NCI-H446 (cell line): ENCODE data around the gene OSBP.
"Not testable (repeated sequence)": the region's sequence is repeated elsewhere in the genome, so short reads cannot be mapped to it uniquely, and the experiment has no call there.

Experiments used
- DNase-seq, 2 experiments: peaks; one replicate each; lab custom pipeline; 2025; lab: John Stamatoyannopoulos, UW

OSBP gene, protein sequence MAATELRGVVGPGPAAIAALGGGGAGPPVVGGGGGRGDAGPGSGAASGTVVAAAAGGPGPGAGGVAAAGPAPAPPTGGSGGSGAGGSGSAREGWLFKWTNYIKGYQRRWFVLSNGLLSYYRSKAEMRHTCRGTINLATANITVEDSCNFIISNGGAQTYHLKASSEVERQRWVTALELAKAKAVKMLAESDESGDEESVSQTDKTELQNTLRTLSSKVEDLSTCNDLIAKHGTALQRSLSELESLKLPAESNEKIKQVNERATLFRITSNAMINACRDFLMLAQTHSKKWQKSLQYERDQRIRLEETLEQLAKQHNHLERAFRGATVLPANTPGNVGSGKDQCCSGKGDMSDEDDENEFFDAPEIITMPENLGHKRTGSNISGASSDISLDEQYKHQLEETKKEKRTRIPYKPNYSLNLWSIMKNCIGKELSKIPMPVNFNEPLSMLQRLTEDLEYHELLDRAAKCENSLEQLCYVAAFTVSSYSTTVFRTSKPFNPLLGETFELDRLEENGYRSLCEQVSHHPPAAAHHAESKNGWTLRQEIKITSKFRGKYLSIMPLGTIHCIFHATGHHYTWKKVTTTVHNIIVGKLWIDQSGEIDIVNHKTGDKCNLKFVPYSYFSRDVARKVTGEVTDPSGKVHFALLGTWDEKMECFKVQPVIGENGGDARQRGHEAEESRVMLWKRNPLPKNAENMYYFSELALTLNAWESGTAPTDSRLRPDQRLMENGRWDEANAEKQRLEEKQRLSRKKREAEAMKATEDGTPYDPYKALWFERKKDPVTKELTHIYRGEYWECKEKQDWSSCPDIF

DNA sequence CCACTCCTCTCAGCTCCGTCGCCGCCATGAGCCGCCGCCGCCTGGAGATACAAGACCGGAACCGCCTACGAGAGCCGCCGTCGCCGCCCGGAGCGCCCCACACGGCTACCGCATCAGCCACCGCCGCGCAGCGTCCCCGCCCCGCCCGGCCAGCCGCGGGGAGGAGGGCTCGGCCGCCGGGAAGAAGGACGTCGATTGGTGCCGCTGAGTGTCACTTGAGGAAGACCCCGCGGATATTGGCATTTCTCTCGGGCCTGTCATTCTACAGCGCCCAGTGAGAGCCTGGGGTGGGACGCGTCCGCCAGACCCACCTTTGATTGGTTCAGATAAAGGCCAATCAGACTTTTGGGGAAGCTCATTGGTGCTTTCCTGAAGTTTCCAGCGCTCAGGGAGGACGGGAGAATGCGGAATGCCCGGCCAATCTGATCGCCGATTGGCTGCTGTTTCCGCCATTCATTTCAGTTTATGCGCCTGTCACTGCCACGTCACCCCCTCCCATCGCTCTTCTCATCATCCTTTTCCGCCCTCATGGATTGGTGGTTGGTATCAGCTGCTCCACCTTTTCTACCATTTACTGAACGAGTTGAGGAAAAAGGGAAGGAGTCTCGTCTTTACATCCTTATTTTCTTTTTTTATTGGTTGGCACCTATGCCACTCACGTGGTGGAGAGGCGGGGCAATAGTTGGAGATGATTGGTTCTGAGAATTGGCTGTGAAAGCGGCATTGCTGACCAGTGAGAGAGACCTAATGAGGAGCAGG lies at the start of gene OSBP:
Gene OSBP (minus strand): TSS at position 138 of the 759 bp plus-strand sequence. CDS start 110 bp downstream, at position 28.
- DNase-seq, result peak; percentile 100

GRCh38 chr11:59660621-59661020 lies 45.0 kb upstream of the OSBP start:
- no peak for DNase-seq

DNA sequence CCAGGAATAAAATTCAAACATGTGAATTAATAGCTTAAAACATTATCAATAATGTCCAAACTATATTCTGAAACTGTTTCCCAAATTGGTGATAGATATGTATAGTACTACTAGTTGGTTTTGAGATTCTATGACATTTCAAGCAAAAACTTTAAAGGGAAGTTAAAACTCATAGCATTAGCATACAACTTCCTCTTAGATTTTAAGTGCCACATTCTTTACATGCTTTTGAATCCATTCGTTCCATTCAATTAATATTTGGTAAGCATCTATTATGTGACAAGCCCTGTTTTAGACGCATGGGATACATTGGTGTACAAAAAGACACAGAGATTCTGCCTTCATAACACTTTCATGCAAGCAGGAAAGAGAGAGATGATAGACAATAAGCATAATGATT lies 44.4 kb upstream of the OSBP start:
- no peak for DNase-seq

DNA sequence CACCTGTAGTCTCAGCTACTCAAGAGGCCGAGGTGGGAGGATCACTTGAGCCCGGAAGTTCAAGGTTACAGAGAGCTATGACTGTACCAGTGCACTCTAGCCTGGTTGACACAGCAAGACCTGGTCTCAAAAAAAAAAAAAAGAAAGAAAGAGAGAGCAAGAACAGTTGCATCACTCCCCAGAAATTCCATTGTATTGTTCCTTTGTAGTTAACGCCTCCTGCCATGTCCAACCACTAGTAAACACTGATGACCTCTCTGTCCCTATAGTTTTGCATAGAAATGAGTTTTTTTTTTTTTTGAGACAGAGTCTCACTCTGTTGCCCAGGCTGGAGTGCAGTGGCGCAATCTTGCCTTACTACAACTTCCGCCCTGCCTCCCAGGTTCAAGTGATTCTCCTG lies 42.5 kb upstream of the OSBP start:
- no peak for DNase-seq

- no peak for DNase-seq
Observed at GRCh38 chr11:59654893-59655292, 39.3 kb upstream of the OSBP start.

- no peak for DNase-seq
Observed at GRCh38 chr11:59647245-59647980, 31.8 kb upstream of the OSBP start.

- no peak for DNase-seq
Observed at GRCh38 chr11:59644528-59644927, 29.0 kb upstream of the OSBP start.

DNA sequence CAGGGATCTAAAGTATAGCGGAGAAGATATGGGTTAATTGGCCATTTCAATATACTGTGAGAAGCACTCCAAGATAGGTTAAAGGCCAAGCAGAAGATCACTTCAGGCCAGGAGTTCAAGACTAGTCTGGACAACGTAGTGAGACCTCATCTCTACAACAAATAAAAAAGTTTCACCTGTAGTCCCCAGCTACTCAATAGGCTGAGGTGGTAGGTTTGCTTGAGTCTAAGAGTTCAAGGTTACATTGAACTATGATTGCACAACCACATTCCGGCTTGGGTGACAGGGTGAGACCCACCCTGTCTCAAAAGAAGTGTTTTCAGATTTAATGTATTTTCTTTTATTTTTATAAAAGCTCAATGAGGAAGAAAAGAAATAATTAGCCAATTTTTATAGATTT lies 27.8 kb upstream of the OSBP start:
- DNase-seq, result no peak

DNA sequence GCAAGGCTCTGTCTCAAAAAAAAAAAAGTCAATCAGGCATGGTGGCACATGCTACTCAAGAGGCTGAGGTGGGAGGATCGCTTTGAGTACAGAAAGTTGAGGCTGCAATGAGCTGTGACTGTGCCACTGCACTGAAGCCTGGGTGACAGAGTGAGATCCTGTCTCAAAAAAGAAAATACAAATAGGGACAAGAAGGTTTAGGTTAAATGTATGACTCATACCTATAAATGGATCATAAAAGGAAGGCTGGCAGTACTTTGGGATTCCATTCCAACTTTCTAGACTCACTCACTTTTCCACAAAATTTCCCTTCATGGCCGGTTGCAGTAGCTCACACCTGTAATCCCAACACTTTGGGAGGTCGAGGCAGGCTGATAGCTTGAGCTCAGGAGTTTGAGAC lies 25.6 kb upstream of the OSBP start:
- DNase-seq, result no peak

DNA sequence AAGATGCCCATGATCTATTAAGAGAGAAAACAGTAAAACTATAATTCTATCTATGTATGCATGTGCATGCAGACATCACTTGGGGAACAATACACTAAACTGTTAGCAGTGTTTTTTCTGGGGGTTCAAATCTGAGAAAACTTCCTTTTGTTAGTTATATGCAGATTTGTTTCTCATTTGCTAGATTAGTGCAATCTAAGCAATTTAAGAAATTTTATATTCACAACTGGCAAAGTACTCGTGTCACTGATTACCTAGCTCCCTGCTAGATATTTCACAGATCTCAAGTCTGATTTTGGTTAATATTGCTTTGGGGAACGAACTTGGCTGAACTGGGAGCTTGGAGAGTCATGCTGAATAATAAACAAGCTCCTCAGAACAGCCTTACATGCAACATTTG lies 14.9 kb upstream of the OSBP start:
- DNase-seq, result no peak

DNA sequence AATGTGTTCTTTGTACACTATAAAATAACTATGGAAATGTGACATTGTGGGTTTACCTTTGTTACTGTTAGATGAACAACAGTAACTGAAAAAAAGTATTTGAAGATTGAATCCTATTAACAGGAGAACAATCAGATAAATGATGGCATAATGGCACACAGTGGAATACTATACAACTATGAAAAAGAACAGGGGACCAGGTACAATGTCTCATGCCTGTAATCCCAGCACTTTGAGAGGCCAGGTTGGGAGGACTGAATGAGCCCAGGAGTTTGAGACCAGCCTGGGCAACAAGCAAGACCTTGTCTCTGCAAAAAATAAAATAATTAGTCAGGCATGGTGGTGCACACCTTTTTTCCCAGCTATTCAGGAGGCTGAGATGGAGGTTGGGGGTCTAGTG lies 14.4 kb upstream of the OSBP start:
- DNase-seq, result no peak

GRCh38 chr11:59626969-59627368 lies 11.4 kb upstream of the OSBP start:
- DNase-seq, result not testable (repeated sequence)

DNA sequence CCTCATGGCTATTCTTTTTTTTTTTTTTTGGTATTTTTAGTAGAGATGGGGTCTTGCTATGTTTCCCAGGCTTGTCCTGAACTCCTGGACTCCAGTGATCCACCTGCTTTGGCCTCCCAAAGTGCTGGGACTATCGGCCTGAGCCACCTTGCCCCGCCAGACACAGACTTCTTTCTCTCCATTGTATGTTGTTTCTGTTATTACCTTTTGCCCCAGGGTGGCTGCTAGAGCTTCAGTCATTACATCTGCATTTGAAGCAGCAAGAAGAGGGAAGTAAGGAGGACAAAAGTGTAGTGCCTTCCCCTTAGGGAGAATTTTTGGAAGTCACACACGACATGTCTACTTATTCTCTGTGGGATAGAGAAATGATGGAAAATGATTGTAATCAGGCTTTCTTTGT lies 10.1 kb upstream of the OSBP start:
- no peak for DNase-seq

GRCh38 chr11:59617876-59618275 lies 2.3 kb upstream of the OSBP start:
- no peak for DNase-seq

- DNase-seq, result no peak
Observed at GRCh38 chr11:59616396-59616982, 915 bp upstream of the OSBP start.

DNA sequence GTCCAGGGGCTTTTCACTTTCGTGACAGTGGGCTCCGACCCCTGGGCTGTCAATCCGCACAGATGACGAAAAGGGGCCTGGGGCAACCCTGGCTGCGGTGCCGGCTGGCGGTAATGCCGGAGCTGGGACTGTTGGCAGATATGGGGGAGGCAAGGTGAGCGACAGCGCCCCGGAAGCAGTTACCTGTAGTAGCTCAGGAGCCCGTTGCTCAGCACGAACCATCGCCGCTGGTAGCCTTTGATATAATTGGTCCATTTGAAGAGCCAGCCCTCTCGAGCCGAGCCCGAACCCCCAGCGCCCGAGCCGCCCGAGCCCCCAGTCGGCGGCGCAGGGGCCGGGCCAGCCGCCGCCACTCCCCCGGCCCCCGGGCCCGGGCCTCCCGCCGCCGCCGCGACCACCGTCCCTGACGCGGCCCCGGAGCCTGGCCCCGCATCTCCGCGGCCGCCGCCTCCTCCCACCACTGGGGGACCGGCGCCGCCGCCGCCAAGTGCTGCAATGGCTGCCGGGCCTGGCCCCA lies 396 bp downstream of the OSBP start:
- DNase-seq, result peak in 1 of 2 experiments; percentile 7

- no peak for DNase-seq
Observed at GRCh38 chr11:59614277-59615119, 1.1 kb downstream of the OSBP start.

GRCh38 chr11:59611570-59612565 lies 3.7 kb downstream of the OSBP start:
- peak in 1 of 2 experiments; percentile 51 for DNase-seq

- DNase-seq, result no peak
Observed at GRCh38 chr11:59610289-59610688, 5.3 kb downstream of the OSBP start.
